Activated B cell treated with CpG ODN at 0.5 μM for 24 hours (primary cell): ENCODE data around the gene ZBTB45. TPM values are rescaled to one million over a fixed set of nuclear protein-coding genes. Genes with fewer than 3 reads are reported as not detected.

Experiments used
- ATAC-seq: fragments of 200-7000 bp; cut with Tn5 transposase; one replicate; pipeline ENCODE4 v1.10.0; 2021; ENCODE audit warnings: low read depth, mild to moderate bottlenecking, moderate library complexity
- CTCF ChIA-PET: fragments of 350-600 bp; sonication (Branson Sonifier 250); formaldehyde crosslinking; loops from one replicate; lab custom pipeline; 2021; ENCODE audit warnings: antibody characterized with exemption; lab: Charles Lee
- POLR2A ChIA-PET: fragments of 350-600 bp; sonication (Branson Sonifier 250); formaldehyde crosslinking; loops from one replicate; lab custom pipeline; 2021; ENCODE audit warnings: antibody characterized with exemption; lab: Charles Lee
- DNase-seq: peaks from one replicate; pipeline ENCODE4 v3.0.0; 2022
- H3K27ac Mint-ChIP-seq: one replicate; pipeline ENCODE4 v1.8.0; 2020; ENCODE audit warnings: mixed read lengths
- H3K27me3 Mint-ChIP-seq: one replicate; pipeline ENCODE4 v1.8.0; 2021; ENCODE audit warnings: mixed read lengths
- H3K36me3 Mint-ChIP-seq: one replicate; pipeline ENCODE4 v1.8.0; 2021; ENCODE audit warnings: low read depth, mixed read lengths
- H3K4me1 Mint-ChIP-seq: one replicate; pipeline ENCODE4 v1.8.0; 2021; ENCODE audit warnings: mixed read lengths
- H3K4me3 Mint-ChIP-seq: one replicate; pipeline ENCODE4 v1.8.0; 2020; ENCODE audit warnings: mild to moderate bottlenecking, mixed read lengths
- H3K9me3 Mint-ChIP-seq: one replicate; pipeline ENCODE4 v1.8.0; 2020; ENCODE audit warnings: mixed read lengths
- intact Hi-C: fragments of 100-400 bp; cut with micrococcal nuclease; formaldehyde crosslinking; loops from one replicate; pipeline ENCODE4 v1.15.1; 2024
- total RNA-seq: library from RNA; stranded (reverse); gene quantifications from 2 replicates; pipeline ENCODE4 v1.2.3, GENCODE V29; 2022
- TF ChIP-seq, protein P1 (sequence below): fragments of 200-600 bp; IDR thresholded peaks from one replicate; pipeline ENCODE4 v1.8.0; 2022; ENCODE audit warnings: antibody characterized with exemption, mild to moderate bottlenecking

The ZBTB45 gene
- total RNA-seq, 1 donor from 2014 or later, result 20.2 TPM

GRCh38 chr19:58554494-58555368 is 35.1 kb upstream of the ZBTB45 start, which contains the start of gene CHMP2A:
TSS of gene CHMP2A (minus strand) at chr19:58555105. CDS start at chr19:58554212, 893 bp downstream.
- H3K4me3 Mint-ChIP-seq, result peak within 1 kb of the TSS; percentile 91
- intact Hi-C loops, result loop anchor here (1.0 kb wide), 2 partner anchors 10 to 35 kb away; partner anchors contain the start of genes TRIM28 and ZBTB45
- ATAC-seq (peak; percentile 33), DNase-seq (peak; percentile 96)
- H3K36me3 Mint-ChIP-seq, result peaks cover 79% of the 10 kb centered on the region
- H3K27ac Mint-ChIP-seq, result peak within 1 kb of the TSS; percentile 96
- POLR2A ChIA-PET, result interaction anchor here (0.6 to 3.8 kb wide), 19 partner anchors 8 to 653 kb away, joined by 3 to 78 read pairs (median 5); partner anchors contain the start of genes MZF1, TRIM28, ZBTB45 and ZNF132
- TF ChIP-seq, protein P1, sequence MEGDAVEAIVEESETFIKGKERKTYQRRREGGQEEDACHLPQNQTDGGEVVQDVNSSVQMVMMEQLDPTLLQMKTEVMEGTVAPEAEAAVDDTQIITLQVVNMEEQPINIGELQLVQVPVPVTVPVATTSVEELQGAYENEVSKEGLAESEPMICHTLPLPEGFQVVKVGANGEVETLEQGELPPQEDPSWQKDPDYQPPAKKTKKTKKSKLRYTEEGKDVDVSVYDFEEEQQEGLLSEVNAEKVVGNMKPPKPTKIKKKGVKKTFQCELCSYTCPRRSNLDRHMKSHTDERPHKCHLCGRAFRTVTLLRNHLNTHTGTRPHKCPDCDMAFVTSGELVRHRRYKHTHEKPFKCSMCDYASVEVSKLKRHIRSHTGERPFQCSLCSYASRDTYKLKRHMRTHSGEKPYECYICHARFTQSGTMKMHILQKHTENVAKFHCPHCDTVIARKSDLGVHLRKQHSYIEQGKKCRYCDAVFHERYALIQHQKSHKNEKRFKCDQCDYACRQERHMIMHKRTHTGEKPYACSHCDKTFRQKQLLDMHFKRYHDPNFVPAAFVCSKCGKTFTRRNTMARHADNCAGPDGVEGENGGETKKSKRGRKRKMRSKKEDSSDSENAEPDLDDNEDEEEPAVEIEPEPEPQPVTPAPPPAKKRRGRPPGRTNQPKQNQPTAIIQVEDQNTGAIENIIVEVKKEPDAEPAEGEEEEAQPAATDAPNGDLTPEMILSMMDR, result no peak
- no peaks in the 10 kb centered on the region for H3K27me3 Mint-ChIP-seq
- peaks cover 54% of the 10 kb centered on the region for H3K4me1 Mint-ChIP-seq
- CTCF ChIA-PET, result interaction anchor here (0.8 to 1.7 kb wide), 2 partner anchors 17 to 35 kb away, joined by 3 to 12 read pairs; partner anchors contain the start of gene ZBTB45
- no peaks in the 10 kb centered on the region for H3K9me3 Mint-ChIP-seq

DNA sequence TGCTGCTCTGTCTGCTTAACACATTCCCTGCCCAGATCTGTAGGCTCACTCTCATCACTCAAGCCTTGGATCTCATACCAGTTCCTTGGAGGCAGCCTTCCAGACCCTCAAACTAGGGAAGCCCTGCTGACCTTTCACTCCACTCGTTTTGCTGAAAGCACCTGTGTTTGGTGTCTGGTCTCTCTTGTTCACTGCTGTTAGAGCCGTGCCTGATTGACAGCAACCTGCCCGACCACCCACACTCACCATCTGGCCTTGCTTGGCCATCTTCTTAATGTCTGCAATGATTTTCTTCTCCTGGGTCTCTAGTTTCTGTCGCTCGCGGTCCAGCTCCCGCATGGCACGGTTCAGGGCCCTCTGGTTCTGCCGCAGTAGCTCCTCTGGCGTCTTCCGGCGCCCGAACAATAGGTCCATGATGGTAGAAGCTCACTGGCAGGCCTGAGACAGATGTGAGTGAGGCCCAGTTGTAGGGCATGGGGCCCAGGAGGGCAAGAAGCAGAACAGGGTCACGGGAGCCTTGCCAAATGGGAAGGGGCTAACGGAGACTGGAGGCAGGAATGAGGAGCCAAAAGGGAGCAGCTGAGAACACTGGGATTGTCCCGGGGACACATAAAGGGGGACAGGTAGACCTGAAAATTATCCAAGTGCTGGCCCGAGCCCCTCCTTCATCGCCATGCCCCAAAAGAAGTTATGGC is 34.3 kb upstream of the ZBTB45 start:
- peak overlapping the region; percentile 96 for H3K27ac Mint-ChIP-seq
- ChIA-PET POLR2A (interaction anchor here (0.8 to 3.8 kb wide), 10 partner anchors 9 to 551 kb away, joined by 3 to 78 read pairs (median 15); partner anchors contain the start of genes MZF1, TRIM28, ZBTB45 and ZNF274), CTCF (interaction anchor here (1.0 to 1.7 kb wide), 2 partner anchors 34 kb away, joined by 3 to 12 read pairs; partner anchors contain the start of gene ZBTB45)
- TF ChIP-seq, protein P1, result no peak
- intact Hi-C loops, result no loop called here
- no peaks in the 10 kb centered on the region for H3K27me3 Mint-ChIP-seq
- peak overlapping the region; percentile 91 for H3K4me3 Mint-ChIP-seq
- no peaks in the 10 kb centered on the region for H3K9me3 Mint-ChIP-seq
- no peak for DNase-seq
- no peak for ATAC-seq
- H3K36me3 Mint-ChIP-seq, result peaks cover 83% of the 10 kb centered on the region
- peaks cover 48% of the 10 kb centered on the region for H3K4me1 Mint-ChIP-seq

DNA sequence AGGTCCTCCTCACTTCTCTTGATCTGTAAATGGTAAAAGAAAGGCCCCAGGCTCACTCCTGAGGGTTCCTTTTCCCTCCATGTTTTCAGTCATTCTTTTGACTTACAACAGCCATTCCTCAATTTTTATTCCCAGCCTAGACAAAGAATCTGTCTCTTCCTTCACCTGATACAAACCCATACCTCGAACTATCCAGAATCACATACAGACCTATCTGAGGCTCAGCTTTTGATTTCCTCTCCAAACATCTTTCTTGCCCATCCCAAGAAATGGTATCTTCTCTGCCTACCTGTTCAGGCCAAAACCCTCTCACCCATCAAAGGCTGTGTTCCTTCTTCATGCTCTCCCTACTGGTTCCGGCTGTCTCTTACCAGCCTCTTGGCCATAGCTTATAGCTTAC is 33.0 kb upstream of the ZBTB45 start:
- Mint-ChIP-seq H3K36me3 (peaks cover 88% of the 10 kb centered on the region), H3K27ac (peak overlapping the region; percentile 8), H3K4me3 (no peak overlapping the region), H3K9me3 (no peaks in the 10 kb centered on the region), H3K4me1 (peaks cover 42% of the 10 kb centered on the region), H3K27me3 (no peaks in the 10 kb centered on the region)
- intact Hi-C loops, result no loop called here
- ChIA-PET CTCF (no interaction called here), POLR2A (interaction anchor here (0.6 to 3.8 kb wide), 3 partner anchors 8 to 31 kb away, joined by 4 to 78 read pairs (median 24); partner anchors contain the start of genes MZF1 and TRIM28)
- no peak for ATAC-seq
- DNase-seq, result no peak
- TF ChIP-seq, protein P1, result no peak

DNA sequence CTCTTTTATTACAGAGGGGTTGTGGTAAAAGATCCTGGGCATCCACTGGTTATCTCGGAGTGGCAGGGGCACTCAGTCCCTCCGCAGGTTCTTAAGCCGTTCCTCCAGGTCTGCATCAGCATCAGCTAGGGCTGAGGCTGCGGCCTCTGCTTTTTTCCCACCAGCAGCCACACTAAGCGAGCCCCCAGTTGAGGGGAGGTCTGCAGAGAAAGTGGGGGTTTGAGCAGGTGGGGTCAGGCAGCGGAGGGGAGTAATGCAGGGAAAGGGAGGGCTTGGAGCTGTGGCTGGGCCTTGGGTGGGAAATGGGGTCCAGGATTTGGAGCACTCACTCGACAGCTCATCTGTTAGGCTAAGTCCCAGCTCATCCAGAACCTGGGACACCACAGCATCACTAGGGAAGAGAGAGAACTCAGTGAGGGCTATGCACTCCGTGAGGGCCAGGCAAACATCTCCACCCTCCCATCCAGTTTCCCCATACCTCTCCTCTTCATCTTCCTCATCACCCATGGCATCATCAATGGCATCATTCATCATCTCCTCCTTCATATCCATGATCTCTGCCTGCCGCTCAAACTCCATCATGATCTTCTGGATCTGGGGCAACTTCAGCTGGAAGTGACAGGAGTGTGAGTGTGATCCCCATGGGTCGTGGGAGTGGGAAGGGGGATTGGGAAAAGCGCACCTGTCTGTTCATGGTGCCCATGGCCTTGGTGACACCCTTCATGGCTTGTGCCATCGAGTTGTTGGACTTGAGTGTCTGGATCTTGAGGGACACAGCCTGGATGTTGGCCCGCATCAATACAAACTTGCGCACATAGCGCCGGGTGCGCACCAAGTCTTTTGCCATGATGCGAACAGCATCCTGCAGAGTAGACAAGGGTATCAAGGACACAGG is 32.2 kb upstream of the ZBTB45 start:
- no peak for DNase-seq
- intact Hi-C loops, result no loop called here
- H3K36me3 Mint-ChIP-seq, result peaks cover 89% of the 10 kb centered on the region
- no peak overlapping the region for H3K27ac Mint-ChIP-seq
- TF ChIP-seq, protein P1, result no peak
- H3K9me3 Mint-ChIP-seq, result no peaks in the 10 kb centered on the region
- POLR2A ChIA-PET, result interaction anchor here (0.7 to 3.8 kb wide), 3 partner anchors 7 to 82 kb away, joined by 3 to 78 read pairs (median 6); partner anchors contain the start of genes TRIM28 and ZBTB45
- no peak for ATAC-seq
- peaks cover 36% of the 10 kb centered on the region for H3K4me1 Mint-ChIP-seq
- no peaks in the 10 kb centered on the region for H3K27me3 Mint-ChIP-seq
- CTCF ChIA-PET, result no interaction called here
- H3K4me3 Mint-ChIP-seq, result no peak overlapping the region
